HuH-7 (cell line): ENCODE measurements around the gene DNM2.
"Not testable (repeated sequence)": the region's sequence is repeated elsewhere in the genome, so short reads cannot be mapped to it uniquely, and the experiment has no call there.

Experiments
- DNase-seq: peaks from one replicate; pipeline ENCODE4 v3.0.0; 2011; ENCODE audit warnings: low spot score

The DNM2 gene

DNA sequence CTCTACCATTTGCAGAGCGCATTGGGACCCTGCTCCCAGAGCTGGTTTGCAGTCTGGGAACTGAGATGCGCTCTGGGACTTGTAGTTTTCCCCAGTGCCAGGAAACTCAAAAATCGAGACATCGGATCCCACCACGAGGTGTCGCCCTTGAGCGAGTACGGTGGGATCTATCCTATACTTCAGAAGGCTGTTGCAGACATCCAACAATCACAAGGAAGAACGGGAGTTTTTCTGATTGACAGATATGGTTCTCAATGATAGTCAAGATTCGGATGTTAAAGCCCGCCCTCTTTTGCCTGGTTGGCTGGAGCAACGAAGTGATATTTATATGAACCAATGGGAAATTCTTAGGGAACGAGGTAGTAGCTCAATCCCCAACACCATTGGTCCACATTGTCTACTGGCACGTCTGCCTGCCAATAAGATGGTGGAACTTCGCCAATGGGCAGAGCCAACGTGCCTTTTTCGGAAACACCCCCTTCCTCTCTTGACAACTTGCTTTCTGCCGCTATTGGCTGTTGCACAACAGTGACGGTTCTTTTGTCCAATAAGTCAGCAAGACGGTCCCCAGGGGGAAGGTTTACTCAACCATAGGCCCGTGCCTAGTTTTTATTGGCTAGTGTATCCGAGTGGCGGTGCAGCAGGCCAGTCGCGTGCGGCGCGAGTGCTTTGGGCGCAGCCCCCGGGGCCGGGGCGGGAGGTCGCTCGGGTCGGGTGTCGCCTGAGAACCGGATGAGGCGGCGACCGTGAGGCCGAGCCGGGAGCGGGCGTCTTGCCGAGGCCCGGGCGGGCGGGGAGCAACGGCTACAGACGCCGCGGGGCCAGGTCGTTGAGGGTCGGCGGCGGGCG is at the start of gene DNM2:
TSS of gene DNM2 (plus strand) at position 724 of the 849 bp plus-strand sequence. CDS start 164 bp downstream, outside the sequence.
- peak; percentile 97 for DNase-seq

DNA sequence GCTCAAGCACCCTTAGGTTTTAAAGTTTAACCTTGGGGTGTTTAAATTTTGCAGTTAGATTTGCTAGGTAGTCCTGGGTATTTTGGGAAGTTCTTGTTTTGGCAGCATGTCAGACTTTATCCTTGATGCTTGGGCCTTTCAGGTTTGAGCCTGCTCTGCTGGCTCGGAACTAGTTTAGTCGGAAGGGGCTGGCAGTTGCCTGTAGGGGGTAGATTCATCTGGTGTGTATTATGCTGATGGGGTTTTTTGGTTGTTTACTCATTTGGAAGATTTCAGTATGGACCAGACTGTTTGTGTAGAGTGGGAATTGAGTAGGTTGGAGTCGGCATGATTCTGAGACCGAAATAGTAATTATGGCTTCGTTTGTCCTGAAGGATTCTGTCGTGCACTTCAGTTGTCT is 48.6 kb upstream of the DNM2 start:
- DNase-seq: no peak

DNA sequence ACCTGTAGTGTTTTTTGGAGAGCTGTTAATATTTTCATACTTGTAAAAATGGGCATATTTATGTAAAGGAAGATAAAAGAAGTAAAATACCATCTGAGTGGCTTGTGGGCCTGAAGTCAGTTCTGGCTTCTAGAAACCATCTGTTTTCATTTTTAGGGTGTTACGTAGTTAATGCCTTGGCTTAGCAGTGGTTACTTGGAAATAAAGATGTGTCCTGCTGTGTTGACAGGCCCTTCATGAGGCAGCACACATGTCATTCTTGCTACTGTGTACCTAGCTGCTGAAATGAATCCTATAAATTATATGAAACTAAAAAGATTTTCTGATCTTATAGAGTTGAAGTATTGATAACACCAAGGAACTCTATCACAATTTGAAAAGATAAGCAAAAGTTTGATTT is 47.7 kb upstream of the DNM2 start:
- DNase-seq: no peak

DNA sequence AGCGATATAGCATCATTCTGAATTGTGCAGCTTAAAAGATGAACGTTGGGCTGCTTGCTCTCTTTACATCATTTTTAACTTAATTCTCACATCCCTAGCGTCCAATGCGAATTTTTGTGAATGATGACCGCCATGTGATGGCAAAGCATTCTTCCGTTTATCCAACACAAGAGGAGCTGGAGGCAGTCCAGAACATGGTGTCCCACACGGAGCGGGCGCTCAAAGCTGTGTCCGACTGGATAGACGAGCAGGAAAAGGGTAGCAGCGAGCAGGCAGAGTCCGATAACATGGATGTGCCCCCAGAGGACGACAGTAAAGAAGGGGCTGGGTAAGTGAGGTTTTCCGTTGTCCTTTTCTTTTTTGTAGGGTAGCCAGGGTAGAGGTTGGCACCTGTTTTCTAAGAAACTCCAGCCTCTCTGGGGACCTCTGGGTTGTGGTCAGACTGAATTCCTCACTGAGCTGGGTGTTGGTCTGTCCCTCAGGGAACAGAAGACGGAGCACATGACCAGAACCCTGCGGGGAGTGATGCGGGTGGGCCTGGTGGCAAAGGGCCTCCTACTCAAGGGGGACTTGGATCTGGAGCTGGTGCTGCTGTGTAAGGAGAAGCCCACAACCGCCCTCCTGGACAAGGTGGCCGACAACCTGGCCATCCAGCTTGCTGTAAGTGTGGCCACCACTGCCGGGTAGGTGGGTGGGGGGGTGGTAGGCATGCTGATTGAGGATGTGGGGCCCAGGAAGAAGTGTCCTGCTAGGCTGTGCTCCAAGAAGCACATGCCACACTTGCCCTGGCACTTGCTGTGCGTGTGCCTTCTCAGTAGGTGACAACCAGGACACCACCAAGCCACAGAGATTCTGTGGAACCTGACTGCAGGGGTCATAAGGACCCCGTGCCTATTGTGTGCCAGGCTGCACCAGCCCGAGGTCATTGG is 46.7 kb upstream of the DNM2 start:
- DNase-seq: no peak

DNA sequence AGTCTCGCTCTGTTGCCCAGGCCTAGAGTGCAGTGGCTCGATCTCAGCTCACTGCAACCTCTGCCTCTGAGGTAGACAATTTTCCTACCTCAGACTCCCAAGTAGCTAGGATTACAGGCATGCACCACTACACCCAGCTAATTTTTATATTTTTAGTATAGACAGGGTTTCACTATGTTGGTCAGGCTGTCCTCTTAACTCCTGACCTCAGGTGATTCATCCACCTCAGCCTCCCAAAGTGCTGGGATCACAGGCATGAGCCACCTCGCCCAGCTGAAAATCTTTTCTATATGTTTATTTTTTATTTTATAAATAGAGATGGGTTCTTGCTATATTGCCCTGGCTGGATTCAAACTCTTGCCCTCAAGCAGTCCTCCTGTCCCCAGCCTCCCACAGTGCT is 46.0 kb upstream of the DNM2 start:
- not testable (repeated sequence) for DNase-seq

DNA sequence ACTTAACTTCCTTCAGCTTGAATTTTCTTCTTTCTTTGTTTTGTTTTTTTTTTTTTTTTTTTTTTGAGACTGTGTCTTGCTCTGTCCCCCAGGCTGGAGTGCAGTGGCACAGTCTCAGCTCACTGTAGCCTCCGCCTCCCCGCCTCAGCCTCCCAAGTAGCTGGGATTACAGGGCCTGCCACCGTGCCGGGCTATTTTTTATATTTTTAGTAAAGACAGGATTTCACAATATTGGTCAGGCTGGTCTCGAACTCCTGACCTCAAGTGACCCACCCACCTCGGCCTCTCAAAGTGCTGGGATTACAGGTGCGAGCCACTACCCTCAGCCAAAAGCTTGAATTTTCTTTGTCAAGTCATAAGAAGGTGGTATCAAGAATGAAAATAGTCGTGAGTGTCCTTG is 42.7 kb upstream of the DNM2 start:
- DNase-seq: not testable (repeated sequence)

DNA sequence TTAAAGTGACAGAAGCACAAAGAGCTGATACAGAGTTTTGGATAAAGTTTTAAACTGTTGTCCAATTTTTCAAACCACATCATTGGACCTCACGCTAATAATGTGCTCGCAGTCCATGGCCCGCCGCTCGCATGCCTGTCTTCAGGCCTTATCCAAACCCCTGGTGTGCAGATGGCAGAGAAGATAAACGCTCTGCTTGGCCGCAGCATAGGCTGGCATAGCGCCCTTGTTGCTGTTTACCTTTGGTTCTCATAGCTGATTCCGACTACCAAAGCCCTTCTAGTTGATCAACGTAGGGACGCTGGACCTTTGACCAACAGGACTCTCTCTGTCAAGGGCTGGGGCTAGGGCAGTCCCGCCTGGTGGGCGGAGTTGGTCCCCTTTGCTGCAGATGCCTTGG is 40.1 kb upstream of the DNM2 start:
- DNase-seq: no peak

DNA sequence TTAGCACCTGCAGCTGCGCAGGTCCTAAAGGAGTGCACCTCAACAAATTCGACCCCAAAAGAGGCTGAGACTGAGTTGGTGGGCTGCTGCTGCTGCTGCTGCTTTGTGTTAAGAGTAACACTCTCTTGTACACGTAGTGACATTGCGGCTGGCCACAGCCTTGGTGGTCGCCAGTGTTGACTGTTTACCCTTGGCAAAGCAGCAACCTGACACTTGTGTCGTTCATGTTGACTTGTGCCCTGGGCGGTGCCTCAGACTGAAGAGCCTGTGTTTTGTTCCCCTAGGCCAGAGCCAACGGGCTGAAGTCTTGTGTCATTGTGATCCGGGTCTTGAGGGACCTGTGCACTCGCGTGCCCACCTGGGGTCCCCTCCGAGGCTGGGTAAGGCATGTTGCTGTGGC is 39.1 kb upstream of the DNM2 start:
- no peak for DNase-seq

DNA sequence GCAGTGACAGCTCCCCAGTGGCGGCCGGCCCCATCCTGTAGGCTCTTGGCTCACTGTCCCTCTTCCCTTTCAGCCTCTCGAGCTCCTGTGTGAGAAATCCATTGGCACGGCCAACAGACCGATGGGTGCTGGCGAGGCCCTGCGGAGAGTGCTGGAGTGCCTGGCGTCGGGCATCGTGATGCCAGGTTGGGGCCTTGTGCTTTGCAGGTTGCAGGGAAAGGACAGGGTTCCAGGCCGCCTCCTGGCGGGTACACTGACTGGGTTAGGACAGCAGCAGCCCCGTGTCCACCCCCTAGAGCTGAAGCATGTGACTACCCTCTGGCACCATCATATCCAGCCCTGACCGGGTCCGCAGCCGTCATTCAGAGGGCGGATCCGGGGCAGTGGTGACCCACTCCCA is 38.1 kb upstream of the DNM2 start:
- no peak for DNase-seq

DNA sequence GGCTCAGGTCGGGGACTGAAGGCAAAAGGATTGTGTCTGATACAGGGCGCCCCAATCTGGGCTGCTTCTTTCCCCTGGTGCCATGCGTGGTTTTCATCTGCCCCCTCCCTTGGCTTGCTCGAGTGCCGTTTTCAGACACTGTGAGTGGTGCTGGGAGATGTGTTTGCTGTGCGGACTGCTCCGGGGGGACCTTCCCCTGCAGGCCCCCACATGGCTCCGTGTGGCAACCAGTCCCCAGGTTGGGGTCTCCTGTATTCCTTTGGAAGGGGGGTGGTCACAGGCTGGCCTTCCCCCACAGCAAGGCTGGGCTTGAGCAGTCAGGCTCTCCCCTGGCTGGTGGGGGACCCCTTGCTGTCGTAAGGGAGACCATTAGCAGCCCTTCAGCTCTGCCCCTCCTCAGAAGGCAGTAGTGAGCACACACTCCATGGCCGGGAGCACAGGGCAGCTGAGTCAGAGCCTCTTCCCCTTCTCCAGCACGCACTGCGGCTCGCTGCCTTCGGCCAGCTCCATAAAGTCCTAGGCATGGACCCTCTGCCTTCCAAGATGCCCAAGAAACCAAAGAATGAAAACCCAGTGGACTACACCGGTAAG is 37.2 kb upstream of the DNM2 start:
- no peak for DNase-seq

DNA sequence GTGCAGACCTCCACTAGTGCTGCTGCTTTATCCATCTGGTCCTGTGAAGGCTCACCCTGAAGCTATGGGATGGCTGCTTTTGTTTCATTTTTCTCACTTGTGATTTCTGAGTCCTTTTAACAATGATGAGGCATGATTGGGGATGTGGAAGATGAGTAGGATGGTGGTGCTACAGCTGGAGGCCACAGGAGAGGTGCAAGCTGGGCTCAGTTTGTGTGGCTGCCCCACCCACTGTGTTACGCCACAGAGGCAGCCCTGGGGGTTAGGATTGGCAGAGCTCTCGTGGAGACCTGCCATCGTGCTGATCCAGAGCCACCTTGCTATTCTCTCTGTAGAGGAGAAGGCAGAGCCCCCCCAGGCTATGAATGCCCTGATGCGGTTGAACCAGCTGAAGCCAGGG is 36.2 kb upstream of the DNM2 start:
- DNase-seq: no peak

DNA sequence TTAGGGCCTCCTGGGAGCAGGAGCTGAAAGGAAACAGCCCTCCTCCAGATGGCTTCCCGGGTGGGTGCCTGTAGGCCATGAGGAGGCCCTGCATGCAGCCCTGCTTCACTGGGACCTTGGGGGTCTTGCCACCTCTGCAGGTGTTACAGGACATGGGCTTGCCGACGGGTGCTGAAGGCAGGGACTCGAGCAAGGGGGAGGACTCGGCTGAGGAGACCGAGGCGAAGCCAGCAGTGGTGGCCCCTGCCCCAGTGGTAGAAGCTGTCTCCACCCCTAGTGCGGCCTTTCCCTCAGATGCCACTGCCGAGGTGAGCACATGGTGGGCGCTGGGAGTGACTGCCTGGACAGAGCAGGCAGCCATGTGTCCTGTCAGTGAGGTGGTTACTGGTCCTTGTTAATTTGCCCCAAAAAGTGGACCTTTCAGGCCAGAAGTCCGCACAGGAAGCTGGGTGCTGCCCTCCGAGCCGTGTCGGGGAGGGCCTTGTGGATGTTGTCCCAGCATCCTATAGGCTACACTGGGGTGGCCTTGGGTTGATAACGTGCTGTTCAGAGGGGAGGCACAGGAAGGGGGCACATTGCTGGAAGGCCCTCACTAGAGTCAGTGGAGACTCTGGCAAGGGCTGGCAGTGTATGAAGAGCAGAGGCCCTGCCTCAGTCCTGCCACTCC is 35.3 kb upstream of the DNM2 start:
- no peak for DNase-seq

DNA sequence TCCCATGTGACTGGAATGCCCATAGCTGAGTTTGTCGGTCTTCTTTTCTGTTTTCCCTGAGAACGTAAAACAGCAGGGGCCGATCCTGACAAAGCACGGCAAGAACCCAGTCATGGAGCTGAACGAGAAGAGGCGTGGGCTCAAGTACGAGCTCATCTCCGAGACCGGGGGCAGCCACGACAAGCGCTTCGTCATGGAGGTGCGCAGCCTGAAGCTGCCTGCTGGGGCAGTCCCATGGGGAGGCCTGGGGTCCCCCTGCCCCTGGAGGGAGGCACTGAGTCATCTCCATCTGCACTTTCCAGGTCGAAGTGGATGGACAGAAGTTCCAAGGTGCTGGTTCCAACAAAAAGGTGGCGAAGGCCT is 34.8 kb upstream of the DNM2 start:
- DNase-seq: no peak

DNA sequence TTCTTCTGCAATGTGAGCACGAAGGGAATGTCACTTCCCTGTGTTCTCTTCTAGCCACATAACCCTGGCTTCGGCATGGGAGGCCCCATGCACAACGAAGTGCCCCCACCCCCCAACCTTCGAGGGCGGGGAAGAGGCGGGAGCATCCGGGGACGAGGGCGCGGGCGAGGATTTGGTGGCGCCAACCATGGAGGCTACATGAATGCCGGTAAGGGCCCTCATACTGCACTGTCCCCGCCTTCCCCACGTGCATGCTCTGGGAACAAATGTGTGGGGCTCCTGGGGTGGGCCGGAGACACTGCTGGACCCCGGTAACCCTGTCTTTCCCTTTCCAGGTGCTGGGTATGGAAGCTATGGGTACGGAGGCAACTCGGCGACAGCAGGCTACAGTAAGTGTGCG is 34.3 kb upstream of the DNM2 start:
- DNase-seq: no peak

DNA sequence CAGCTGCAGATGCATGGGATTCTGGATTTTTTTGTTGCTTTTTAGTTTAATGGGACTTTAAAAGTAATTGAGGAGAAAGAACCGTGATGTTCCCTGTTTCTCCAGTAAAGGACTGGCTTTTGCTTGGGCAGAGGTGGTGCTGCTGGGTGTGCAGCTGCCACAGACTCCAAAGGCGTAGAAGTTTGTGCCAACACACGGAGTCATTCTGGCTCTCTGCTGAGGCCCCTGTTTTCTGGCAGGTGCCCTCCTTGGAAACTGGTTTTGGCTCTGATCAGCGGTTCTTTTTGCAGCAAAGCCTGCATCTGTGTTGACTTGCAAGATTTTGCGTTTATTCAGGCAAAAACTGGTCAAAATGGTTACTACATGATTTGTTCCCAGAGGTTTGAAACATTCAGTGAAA is 32.7 kb upstream of the DNM2 start:
- no peak for DNase-seq

DNA sequence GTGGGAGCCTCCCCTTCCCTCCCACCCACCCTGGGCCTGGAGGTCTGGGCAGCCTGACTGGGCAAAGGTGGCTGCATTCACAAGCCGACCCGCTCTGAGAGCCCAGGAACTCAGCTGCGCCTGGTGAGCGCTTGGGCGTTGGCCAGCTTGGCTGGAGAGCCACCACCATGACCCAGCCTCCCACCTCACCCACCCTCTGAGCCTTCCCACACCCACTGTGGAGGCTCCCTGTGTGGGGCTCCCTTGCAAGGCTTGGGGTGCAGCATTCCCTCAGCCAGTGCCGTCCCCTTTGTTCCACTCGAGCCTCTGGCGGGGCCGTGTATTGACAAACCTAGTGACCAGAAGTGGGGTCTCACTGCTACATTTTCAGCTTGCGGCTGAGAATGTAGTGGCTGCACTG is 31.7 kb upstream of the DNM2 start:
- no peak for DNase-seq

DNA sequence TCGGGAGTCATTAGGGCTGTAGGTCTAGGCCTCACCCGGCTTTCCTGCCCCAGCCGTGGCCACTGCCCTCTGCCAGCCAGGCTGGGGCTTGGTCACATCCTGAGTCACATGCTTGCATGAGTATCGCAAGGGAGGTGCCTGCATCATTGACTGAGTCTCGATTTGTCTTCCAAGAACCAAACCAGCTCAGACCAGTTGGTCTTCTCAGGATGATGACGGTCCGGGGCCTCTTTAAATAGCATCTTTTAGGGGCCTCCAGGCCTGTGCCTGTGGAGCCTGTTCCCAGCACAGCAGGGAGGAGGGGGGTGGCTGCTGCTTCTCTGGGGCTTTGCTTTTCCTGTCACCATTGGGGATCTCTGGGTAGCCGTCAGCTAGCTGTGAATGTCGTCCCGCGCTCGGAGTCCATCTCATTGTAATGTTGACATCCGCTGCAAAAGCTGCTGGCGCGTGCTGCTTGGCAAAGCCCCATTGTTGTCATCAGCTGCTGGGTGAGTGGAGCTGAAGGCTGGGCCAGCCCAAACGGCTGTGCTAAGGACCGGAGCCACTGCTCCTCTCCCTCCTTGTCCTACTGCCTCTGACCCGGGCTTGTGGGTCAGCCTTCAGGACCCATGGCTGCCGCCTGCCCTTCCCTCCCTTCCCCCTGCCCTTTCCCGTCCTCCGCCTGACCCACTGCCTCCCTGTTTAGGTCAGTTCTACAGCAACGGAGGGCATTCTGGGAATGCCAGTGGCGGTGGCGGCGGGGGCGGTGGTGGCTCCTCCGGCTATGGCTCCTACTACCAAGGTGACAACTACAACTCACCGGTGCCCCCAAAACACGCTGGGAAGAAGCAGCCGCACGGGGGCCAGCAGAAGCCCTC is 31.0 kb upstream of the DNM2 start:
- no peak for DNase-seq

DNA sequence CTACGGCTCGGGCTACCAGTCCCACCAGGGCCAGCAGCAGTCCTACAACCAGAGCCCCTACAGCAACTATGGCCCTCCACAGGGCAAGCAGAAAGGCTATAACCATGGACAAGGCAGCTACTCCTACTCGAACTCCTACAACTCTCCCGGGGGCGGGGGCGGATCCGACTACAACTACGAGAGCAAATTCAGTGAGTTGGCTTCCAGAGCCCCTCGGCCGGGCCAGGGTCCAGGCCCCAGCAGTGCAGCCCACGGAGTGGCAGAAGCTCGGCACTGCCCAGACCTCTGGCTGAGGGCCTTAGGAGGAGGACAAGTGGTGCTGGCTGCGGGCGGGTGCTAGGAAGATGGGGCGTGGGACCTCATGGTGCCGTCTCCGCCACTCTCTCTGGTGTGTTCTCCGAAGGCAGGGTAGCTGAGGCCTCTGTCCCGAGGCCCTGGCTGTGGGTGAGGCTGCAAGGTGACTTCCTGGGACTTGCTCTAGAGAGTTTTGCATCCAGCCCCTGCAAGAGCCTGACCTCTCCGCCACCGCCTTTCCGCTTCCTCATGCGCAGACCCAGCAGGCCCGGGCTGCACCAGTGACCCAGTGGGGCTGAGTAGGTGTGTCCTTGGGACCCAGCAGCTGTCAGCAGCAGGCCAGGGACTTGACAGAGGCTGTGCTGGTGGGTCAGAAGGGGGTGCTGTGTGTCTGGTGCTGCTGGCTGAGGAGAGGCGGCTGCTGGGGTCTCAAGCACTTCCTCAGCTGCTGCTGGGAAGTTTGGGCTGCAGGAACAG is 30.2 kb upstream of the DNM2 start:
- DNase-seq: no peak

DNA sequence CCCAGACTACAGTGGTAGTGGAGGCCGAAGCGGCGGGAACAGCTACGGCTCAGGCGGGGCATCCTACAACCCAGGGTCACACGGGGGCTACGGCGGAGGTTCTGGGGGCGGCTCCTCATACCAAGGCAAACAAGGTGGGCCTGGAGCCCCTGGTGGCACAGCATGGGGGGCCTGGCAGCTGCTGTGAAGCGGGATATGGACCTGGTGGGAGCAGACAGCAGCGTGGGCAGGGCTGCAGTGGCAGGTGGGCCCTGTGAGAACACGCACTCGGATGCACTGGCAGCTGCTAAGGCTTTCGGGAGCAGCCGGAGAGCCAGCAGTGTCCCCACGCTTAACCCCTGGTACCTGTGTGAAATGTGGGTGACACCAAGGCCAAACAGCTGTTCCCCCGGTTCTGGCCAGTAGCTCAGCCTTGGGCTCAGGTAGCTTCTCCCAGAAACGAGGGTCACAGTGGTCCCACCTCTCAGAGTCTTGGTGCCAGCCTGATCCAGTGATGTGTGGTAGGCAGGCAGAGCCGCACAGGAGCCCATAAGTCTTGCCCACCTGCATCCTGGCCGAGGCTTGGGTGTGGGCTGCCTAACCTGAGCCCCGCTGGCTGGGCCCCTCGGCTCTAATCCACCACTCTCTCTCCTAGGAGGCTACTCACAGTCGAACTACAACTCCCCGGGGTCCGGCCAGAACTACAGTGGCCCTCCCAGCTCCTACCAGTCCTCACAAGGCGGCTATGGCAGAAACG is 29.2 kb upstream of the DNM2 start:
- DNase-seq: no peak

DNA sequence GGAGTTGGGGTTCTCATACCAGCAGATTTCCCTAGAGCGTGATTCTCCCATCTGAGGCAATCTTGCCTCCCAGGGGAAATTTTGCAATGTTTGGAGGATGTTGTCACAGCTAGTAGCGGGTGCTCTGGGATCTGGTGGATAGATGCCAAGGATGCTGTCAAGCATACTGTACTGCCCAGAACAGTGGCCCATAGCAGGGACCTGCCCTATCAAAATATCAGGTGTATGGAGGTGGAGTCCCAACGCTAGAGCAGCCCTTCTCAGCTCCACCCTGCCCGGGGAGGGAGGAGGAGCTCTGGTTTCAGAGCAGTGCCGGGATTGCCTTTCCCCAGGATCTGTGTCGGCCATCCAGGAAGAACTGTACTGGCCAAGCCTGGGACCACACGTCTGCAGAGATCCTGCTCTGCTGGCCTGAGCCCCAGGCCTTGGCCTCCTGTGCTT is 27.5 kb upstream of the DNM2 start:
- no peak for DNase-seq
